ENCODE results near the gene RHNO1. TPM values are rescaled to one million over a fixed set of nuclear protein-coding genes. Genes with fewer than 3 reads are reported as not detected.

RHNO1 gene
- total and polyA plus RNA-seq, 11 donors, result 3.1 to 15.0 (median 5.7) TPM

DNA sequence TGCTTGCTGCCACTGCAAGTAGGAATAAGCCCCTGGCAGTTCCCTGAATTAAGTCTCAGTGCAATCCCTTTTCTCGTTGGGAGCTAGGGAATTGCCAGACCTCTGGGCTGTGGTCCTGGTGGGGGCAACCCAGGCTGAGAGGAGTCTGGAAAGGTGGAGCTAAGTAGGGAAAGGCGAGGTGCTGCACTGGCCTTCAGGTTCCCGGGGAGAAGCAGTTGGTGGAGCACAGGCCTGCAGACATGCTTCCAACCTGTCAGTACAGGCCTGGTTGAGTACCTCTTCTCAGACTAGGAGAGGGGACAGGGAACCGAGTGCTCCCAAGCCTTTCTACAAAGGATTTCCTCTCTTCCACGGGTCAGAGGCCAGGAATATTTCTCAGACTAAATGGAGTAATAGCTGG lies 43.7 kb upstream of the RHNO1 start:
- TF ChIP-seq POLR2A (IDR thresholded peaks at IDR 0.05) (no peak), CTCF (IDR thresholded peaks at IDR 0.05) (no peak)
- 48 to 66% (median 63%) methylated on average over 4 to 5 of the region's 5 CpGs for WGBS, 4 donors

DNA sequence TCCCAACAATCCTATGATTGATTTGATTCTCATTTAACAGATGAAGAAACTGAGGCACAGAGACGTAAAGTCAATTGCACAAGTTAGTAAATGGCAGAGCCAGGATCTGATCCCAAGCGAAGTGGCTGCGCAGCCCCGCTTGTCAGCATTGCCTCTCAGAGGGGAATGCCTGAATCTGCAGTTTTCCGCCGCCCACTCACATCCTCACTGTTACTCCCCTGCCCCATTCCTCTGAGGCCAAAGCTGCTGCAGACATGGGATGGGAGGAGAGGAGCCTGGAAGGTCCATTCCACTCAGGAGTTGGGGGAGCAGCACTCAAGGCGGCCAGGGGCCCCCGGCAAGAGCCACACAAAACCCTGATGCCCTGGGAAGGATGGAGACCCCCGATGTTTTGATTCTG lies 43.2 kb upstream of the RHNO1 start:
- intact Hi-C loops (cut with DNase I), result no loop called here
- Histone ChIP-seq H3K36me3 (peaks cover 0 to 37% (median 22%) of the 10 kb centered on the region in 9 donors), H3K4me3 (peak overlapping the region in 8 of 12 donors; percentile 36 to 54 (median 48)), H3K9me3 (no peaks in the 10 kb centered on the region), H3K27ac (peak overlapping the region in 5 of 12 donors; percentile 6 to 64 (median 50)), H3K4me1 (peaks cover 0 to 23% (median 7%) of the 10 kb centered on the region in 12 donors), H3K27me3 (no peaks in the 10 kb centered on the region)
- ATAC-seq (peak in 3 of 4 donors; percentile 21 to 66 (median 62)), DNase-seq (peak; percentile 32 to 48 (median 35))
- WGBS, 4 donors, result 50 to 63% (median 58%) methylated on average over 9 of the region's 9 CpGs
- TF ChIP-seq POLR2A (IDR thresholded peaks at IDR 0.05), result no peak

More for the DNA sequence above, 43.7 kb upstream of the RHNO1 start:
- Histone ChIP-seq H3K36me3 (peaks cover 0 to 42% (median 23%) of the 10 kb centered on the region in 9 donors), H3K27ac (peak overlapping the region in 4 of 12 donors; percentile 26 to 64 (median 48)), H3K4me1 (peaks cover 0 to 23% (median 7%) of the 10 kb centered on the region in 12 donors), H3K4me3 (peak overlapping the region in 6 of 12 donors; percentile 40 to 54 (median 54)), H3K27me3 (no peaks in the 10 kb centered on the region), H3K9me3 (no peaks in the 10 kb centered on the region)
- ATAC-seq, result no peak
- DNase-seq, result peak in 1 of 5 donors; percentile 36
- intact Hi-C loops (cut with DNase I), result no loop called here

DNA sequence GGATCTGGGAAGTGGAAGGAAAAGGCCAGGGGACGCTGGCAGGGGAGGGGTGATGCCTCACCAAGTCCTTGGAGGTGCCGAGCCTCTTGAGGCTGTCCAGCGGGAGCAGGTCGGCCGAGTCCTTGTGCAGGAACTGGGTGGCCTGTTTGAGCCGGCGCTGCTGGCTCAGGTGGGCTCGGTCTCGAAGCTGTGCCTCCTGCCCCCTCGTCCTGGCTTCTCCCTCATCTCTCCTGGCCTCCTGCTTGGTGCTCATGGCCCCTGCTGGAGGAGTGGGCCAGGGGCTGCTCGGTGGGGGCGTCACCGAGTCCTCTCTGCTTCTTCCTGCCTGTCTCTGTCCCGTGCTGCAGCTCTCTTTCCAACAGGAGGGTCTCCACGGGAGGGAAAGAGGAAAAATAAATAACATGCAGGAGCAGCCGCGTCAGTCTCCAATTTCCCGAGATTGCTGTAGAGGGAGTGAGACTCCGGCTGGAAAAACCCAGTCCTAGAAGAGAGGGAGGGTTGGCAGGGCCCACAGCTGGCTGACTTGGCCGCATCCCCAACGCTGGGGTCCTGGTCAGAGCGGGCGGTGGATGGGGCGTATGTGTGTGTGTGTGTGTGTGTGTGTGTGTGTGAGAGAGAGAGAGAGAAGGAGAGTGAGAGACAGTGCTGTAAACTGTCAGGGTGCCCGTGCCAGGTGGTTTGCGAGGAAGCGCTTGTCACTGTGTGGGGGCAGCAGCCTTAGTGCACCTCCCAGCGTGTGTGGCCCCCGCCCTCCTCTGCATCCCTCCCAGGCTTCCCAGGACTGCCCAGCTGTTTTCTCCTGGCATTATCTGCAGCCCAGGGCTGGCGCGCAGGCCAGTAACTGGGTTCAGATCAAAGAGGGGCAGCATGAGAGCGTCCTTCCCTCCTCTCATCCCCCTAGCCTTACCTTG lies 42.2 kb upstream of the RHNO1 start, which contains the start of gene NRIP2:
TSS of gene NRIP2 (minus strand) at position 455 of the 911 bp plus-strand sequence. CDS start at position 403, 52 bp downstream.
- peak in 3 of 4 donors; percentile 59 to 70 (median 67) for ATAC-seq
- intact Hi-C loops (cut with DNase I), result no loop called here
- peaks cover 0 to 23% (median 7%) of the 10 kb centered on the region in 12 donors for H3K4me1 ChIP-seq
- TF ChIP-seq POLR2A (IDR thresholded peaks at IDR 0.05), result no peak
- TF ChIP-seq CTCF (IDR thresholded peaks at IDR 0.05), result peak in 2 of 12 donors; percentile 5 to 18
- DNase-seq, result peak in 4 of 5 donors; percentile 44 to 54 (median 50)
- WGBS, 4 donors, result 16 to 26% (median 20%) methylated on average over 27 to 32 of the region's 32 CpGs
- no peaks in the 10 kb centered on the region for H3K27me3 ChIP-seq
- peak within 1 kb of the TSS in 10 of 12 donors; percentile 1 to 54 (median 42) for H3K4me3 ChIP-seq
- no peaks in the 10 kb centered on the region for H3K9me3 ChIP-seq
- H3K27ac ChIP-seq, result peak within 1 kb of the TSS in 8 of 12 donors; percentile 6 to 64 (median 33)
- H3K36me3 ChIP-seq, result peaks cover 0 to 27% (median 14%) of the 10 kb centered on the region in 9 donors

- Histone ChIP-seq H3K27me3 (no peaks in the 10 kb centered on the region), H3K4me1 (peaks cover 0 to 23% (median 7%) of the 10 kb centered on the region in 12 donors), H3K27ac (no peak overlapping the region), H3K9me3 (no peaks in the 10 kb centered on the region), H3K4me3 (no peak overlapping the region), H3K36me3 (peaks cover 0 to 17% (median 4%) of the 10 kb centered on the region in 9 donors)
- intact Hi-C loops (cut with DNase I), result no loop called here
- DNase-seq (peak in 1 of 5 donors; percentile 14), ATAC-seq (no peak)
- 75 to 83% (median 77%) methylated on average over 4 of the region's 4 CpGs for WGBS, 4 donors
- TF ChIP-seq CTCF (IDR thresholded peaks at IDR 0.05), result no peak
- no peak for TF ChIP-seq POLR2A (IDR thresholded peaks at IDR 0.05)
Measured at GRCh38 chr12:2835691-2836403, 41.2 kb upstream of the RHNO1 start.
